Neuronal stem cell (in vitro differentiated cells): Measurements from ENCODE around the gene HS3ST3B1.

Experiments
- DNase-seq: peaks from one replicate; pipeline ENCODE4 v3.0.0-alpha.2; 2013; ENCODE audit warnings: low spot score
- H2AFZ ChIP-seq: one replicate; pipeline ENCODE4 v1.6.1; 2013; ENCODE audit warnings: mild to moderate bottlenecking, low read length, inconsistent platforms
- H2AK5ac ChIP-seq: 2 replicates; pipeline ENCODE4 v1.6.1; 2013; ENCODE audit warnings: low read depth, mild to moderate bottlenecking, inconsistent platforms, low read length, moderate library complexity, mixed read lengths
- H2BK120ac ChIP-seq: 2 replicates; pipeline ENCODE4 v1.6.1; 2013; ENCODE audit warnings: low read depth, mild to moderate bottlenecking, inconsistent platforms, low read length, moderate library complexity, mixed read lengths
- H2BK12ac ChIP-seq: one replicate; pipeline ENCODE4 v1.6.1; 2013; ENCODE audit warnings: low read length, inconsistent platforms
- H2BK15ac ChIP-seq: 2 replicates; pipeline ENCODE4 v1.6.1; 2013; ENCODE audit warnings: mild to moderate bottlenecking, low read length, inconsistent platforms, mixed read lengths
- H2BK5ac ChIP-seq: one replicate; pipeline ENCODE4 v1.6.1; 2013; ENCODE audit warnings: inconsistent platforms, mild to moderate bottlenecking, low read length, moderate library complexity
- H3K14ac ChIP-seq: one replicate; pipeline ENCODE4 v1.6.1; 2013; ENCODE audit warnings: low read length, inconsistent platforms
- H3K18ac ChIP-seq: 2 replicates; pipeline ENCODE4 v1.6.1; 2013; ENCODE audit warnings: low read length, inconsistent platforms
- H3K23ac ChIP-seq: 2 replicates; pipeline ENCODE4 v1.6.1; 2013; ENCODE audit warnings: low read depth, mild to moderate bottlenecking, mixed read lengths, low read length, inconsistent platforms; ENCODE audit not compliant: poor library complexity
- H3K27ac ChIP-seq: replicated peaks from 3 replicates; pipeline ENCODE4 v1.5.1; 2013; ENCODE audit warnings: low read length, inconsistent platforms
- H3K27me3 ChIP-seq, 3 experiments: 2 replicates each; pipeline ENCODE4 v1.6.1; 2013; ENCODE audit warnings: low read length in 3 of 3, mild to moderate bottlenecking in 2 of 3, inconsistent platforms in 1 of 3, low read depth in 1 of 3, mixed read lengths in 1 of 3, moderate library complexity in 1 of 3; ENCODE audit not compliant: control insufficient read depth in 3 of 3, insufficient read depth in 3 of 3
- H3K36me3 ChIP-seq, 2 donors: replicated peaks in 1 of 2; 2 replicates each; pipeline ENCODE4 v1.6.1; 2013; ENCODE audit warnings: low read length in 2 of 2; ENCODE audit not compliant: control insufficient read depth in 2 of 2, insufficient read depth in 2 of 2
- H3K4ac ChIP-seq: 2 replicates; pipeline ENCODE4 v1.6.1; 2013; ENCODE audit warnings: inconsistent platforms, mild to moderate bottlenecking, low read length, moderate library complexity
- H3K4me1 ChIP-seq, 2 donors: 1 replicate in 1 of 2; 2 replicates in 1 of 2; pipeline ENCODE4 v1.6.1; 2013; ENCODE audit warnings: low read length in 2 of 2, low read depth in 1 of 2; ENCODE audit not compliant: control insufficient read depth in 2 of 2, insufficient read depth in 1 of 2
- H3K4me2 ChIP-seq: one replicate; pipeline ENCODE4 v1.6.1; 2013; ENCODE audit warnings: mild to moderate bottlenecking, low read length, inconsistent platforms; ENCODE audit not compliant: insufficient read depth, poor library complexity, severe bottlenecking
- H3K4me3 ChIP-seq, 2 donors: 2 replicates each; pipeline ENCODE4 v1.5.1; 2013; ENCODE audit warnings: low read length in 2 of 2, mild to moderate bottlenecking in 2 of 2, inconsistent platforms in 1 of 2, moderate library complexity in 1 of 2
- H3K79me1 ChIP-seq: one replicate; pipeline ENCODE4 v1.6.1; 2013; ENCODE audit warnings: low read depth, mild to moderate bottlenecking, inconsistent platforms, low read length, moderate library complexity
- H3K9ac ChIP-seq: one replicate; pipeline ENCODE4 v1.6.1; 2013; ENCODE audit warnings: mild to moderate bottlenecking, low read depth, low read length, inconsistent platforms; ENCODE audit not compliant: poor library complexity
- H3K9me3 ChIP-seq, 2 donors: replicated peaks in 1 of 2; 2 replicates each; pipeline versions ENCODE3 to v1.6.1; 2013; ENCODE audit warnings: low read length in 2 of 2, mild to moderate bottlenecking in 2 of 2, inconsistent platforms in 1 of 2, low read depth in 1 of 2, mixed read lengths in 1 of 2, moderate library complexity in 1 of 2; ENCODE audit not compliant: control insufficient read depth in 2 of 2, insufficient read depth in 1 of 2
- H4K8ac ChIP-seq: one replicate; pipeline ENCODE4 v1.6.1; 2013; ENCODE audit warnings: low read depth, mild to moderate bottlenecking, inconsistent platforms, low read length, moderate library complexity
- H4K91ac ChIP-seq: one replicate; pipeline ENCODE4 v1.6.1; 2013; ENCODE audit warnings: low read length, low read depth, mild to moderate bottlenecking, inconsistent platforms; ENCODE audit not compliant: poor library complexity
- WGBS, 2 donors: extraction: QIAGEN DNeasy Blood & Tissue Kit; methylation state at CpG; one replicate each; pipeline ENCODE4 v1.1.7; 2013; ENCODE audit warnings: missing lambda C conversion rate in 2 of 2, mixed read lengths in 1 of 2; ENCODE audit not compliant: insufficient read length in 2 of 2, insufficient replicate concordance in 1 of 2; ENCODE audit errors: extremely low coverage in 2 of 2; 5-methylcytosine and 5-hydroxymethylcytosine counted together

HS3ST3B1 gene

GRCh38 chr17:14353861-14354474, 53.1 kb downstream of the HS3ST3B1 start:
- Histone ChIP-seq H3K79me1 (no peaks in the 10 kb centered on the region), H3K36me3 (peaks cover 2 to 21% of the 10 kb centered on the region in 2 donors), H3K18ac (no peak overlapping the region), H2AK5ac (no peak overlapping the region), H3K27me3 (no peaks in the 10 kb centered on the region), H3K4me2 (no peak overlapping the region), H3K4ac (no peak overlapping the region), H2BK120ac (no peak overlapping the region), H3K14ac (no peak overlapping the region), H2AFZ (no peak overlapping the region), H3K9me3 (peaks cover 0 to 3% of the 10 kb centered on the region in 2 donors), H2BK5ac (no peak overlapping the region), H3K27ac (no peak overlapping the region), H3K4me1 (peaks cover 0 to 9% of the 10 kb centered on the region in 2 donors), H3K4me3 (no peak overlapping the region), H3K23ac (no peak overlapping the region), H4K91ac (no peak overlapping the region), H3K9ac (no peak overlapping the region), H2BK15ac (no peak overlapping the region), H2BK12ac (no peak overlapping the region), H4K8ac (no peak overlapping the region)
- whole genome bisulfite sequencing, 2 donors = no CpG with 5 or more reads among the region's 5 CpGs
- no peak for DNase-seq

GRCh38 chr17:14354807-14355206, 53.9 kb downstream of the HS3ST3B1 start:
- Histone ChIP-seq H3K4me2 (no peak overlapping the region), H4K91ac (no peak overlapping the region), H2AFZ (no peak overlapping the region), H3K4ac (no peak overlapping the region), H3K9ac (no peak overlapping the region), H3K27ac (no peak overlapping the region), H2BK12ac (no peak overlapping the region), H3K14ac (no peak overlapping the region), H2BK15ac (no peak overlapping the region), H3K23ac (no peak overlapping the region), H2BK120ac (no peak overlapping the region), H3K9me3 (peaks cover 0 to 3% of the 10 kb centered on the region in 2 donors), H3K4me3 (no peak overlapping the region), H4K8ac (no peak overlapping the region), H3K36me3 (peaks cover 0 to 13% of the 10 kb centered on the region in 2 donors), H3K27me3 (no peaks in the 10 kb centered on the region), H3K18ac (no peak overlapping the region), H3K79me1 (no peaks in the 10 kb centered on the region), H2AK5ac (no peak overlapping the region), H2BK5ac (no peak overlapping the region), H3K4me1 (peaks cover 0 to 9% of the 10 kb centered on the region in 2 donors)
- DNase-seq = no peak
- WGBS, 2 donors = no CpG with 5 or more reads among the region's 2 CpGs

- Histone ChIP-seq H2BK12ac (no peak overlapping the region), H3K4me2 (no peak overlapping the region), H4K91ac (no peak overlapping the region), H3K23ac (no peak overlapping the region), H3K9ac (no peak overlapping the region), H2BK5ac (no peak overlapping the region), H3K4me3 (no peak overlapping the region), H3K4me1 (peaks cover 0 to 9% of the 10 kb centered on the region in 2 donors), H2BK15ac (no peak overlapping the region), H3K79me1 (no peaks in the 10 kb centered on the region), H3K9me3 (peaks cover 0 to 3% of the 10 kb centered on the region in 2 donors), H3K14ac (no peak overlapping the region), H2AK5ac (no peak overlapping the region), H2BK120ac (no peak overlapping the region), H3K27ac (no peak overlapping the region), H3K4ac (no peak overlapping the region), H4K8ac (no peak overlapping the region), H3K27me3 (no peaks in the 10 kb centered on the region), H3K36me3 (peaks cover 0 to 5% of the 10 kb centered on the region in 2 donors), H2AFZ (no peak overlapping the region), H3K18ac (no peak overlapping the region)
- no peak for DNase-seq
Observed at GRCh38 chr17:14355556-14355955, 54.7 kb downstream of the HS3ST3B1 start.

- H3K4me3 ChIP-seq = no peak overlapping the region
- H3K27me3 ChIP-seq = no peaks in the 10 kb centered on the region
- H3K4me1 ChIP-seq = peaks cover 0 to 8% of the 10 kb centered on the region in 2 donors
- no peak overlapping the region for H3K4ac ChIP-seq
- H3K23ac ChIP-seq = no peak overlapping the region
- no peak overlapping the region for H2BK120ac ChIP-seq
- no peak overlapping the region for H3K27ac ChIP-seq
- H3K36me3 ChIP-seq = no peaks in the 10 kb centered on the region
- no peak for DNase-seq
- peak overlapping the region; percentile 31 for H2AK5ac ChIP-seq
- no peaks in the 10 kb centered on the region for H3K79me1 ChIP-seq
- H4K91ac ChIP-seq = no peak overlapping the region
- H4K8ac ChIP-seq = no peak overlapping the region
- H2BK12ac ChIP-seq = no peak overlapping the region
- H3K9me3 ChIP-seq = peaks cover 0 to 2% of the 10 kb centered on the region in 2 donors
- no peak overlapping the region for H2AFZ ChIP-seq
- H2BK15ac ChIP-seq = no peak overlapping the region
- no peak overlapping the region for H3K4me2 ChIP-seq
- H3K9ac ChIP-seq = no peak overlapping the region
- H3K18ac ChIP-seq = peak overlapping the region; percentile 68
- no peak overlapping the region for H3K14ac ChIP-seq
- H2BK5ac ChIP-seq = no peak overlapping the region
- no CpG with 5 or more reads among the region's 8 CpGs for WGBS, 2 donors
Observed at GRCh38 chr17:14359163-14360020, 58.5 kb downstream of the HS3ST3B1 start.
